GM23248 (cell line): ENCODE data around the gene UGGT1.

Experiments
- EZH2 ChIP-seq: fragments of 200-600 bp; sonication (generic); IDR thresholded peaks from 2 replicates; pipeline ENCODE4 v1.6.1; 2018; ENCODE audit warnings: antibody characterized with exemption, mild to moderate bottlenecking; ENCODE audit not compliant: insufficient read depth, poor library complexity, severe bottlenecking
- EZH2phosphoT487 ChIP-seq: fragments of 200-600 bp; sonication (generic); IDR thresholded peaks from 2 replicates; pipeline ENCODE4 v1.6.1; 2018; ENCODE audit warnings: antibody characterized with exemption, moderate library complexity, mild to moderate bottlenecking, low read depth; ENCODE audit not compliant: insufficient read depth

DNA sequence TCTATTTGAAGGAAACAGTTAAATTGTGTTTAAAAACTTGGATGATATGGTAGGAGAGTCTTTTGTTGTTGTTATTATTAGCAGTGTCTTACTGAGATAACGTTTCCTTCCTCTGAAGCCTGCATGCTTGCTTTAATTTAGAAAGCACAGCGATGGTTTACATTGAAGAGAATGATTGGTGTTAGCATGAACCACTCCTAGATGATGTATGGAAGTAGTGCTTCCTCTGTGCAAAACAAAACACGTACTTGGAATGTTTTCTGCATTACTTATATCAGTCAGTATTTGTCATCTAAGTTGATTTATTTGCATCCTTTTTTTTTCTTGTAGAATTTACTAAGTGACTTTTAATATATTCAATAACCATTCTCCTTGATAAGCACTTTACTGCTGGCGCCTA lies 89.0 kb downstream of the UGGT1 start:
- TF ChIP-seq EZH2: no peak
- no peak for TF ChIP-seq EZH2phosphoT487
